HG02642 (cell line): ENCODE measurements around the gene LARGE1.

ENCODE experiments used
- ATAC-seq: cut with Tn5 transposase; IDR thresholded peaks from one replicate; pipeline ENCODE4 v1.9.1; 2021; ENCODE audit warnings: mild to moderate bottlenecking; ENCODE audit not compliant: unreplicated experiment, poor library complexity

LARGE1 gene

GRCh38 chr22:33639588-33640254 is 280.6 kb downstream of the LARGE1 start:
- no peak for ATAC-seq

DNA sequence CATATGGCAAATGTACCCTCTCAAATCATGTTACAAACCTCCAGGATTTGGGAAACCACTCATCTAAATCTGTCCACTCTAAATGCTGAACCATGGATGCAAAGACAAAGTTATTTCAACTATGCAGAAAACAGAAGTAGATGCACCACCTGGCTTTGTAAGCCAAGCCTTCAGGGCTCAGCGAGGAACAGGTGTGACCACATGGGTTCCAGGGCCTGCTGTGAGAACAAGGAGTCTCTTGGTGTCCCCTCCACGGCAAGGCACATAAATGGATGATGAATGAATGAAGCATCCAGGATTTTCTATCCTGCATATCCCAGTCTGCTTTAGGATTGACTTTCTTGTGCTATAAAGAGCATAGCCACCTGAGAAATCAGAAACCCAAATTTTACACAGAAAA is 284.5 kb downstream of the LARGE1 start:
- ATAC-seq, result no peak

GRCh38 chr22:33631777-33632176 is 288.5 kb downstream of the LARGE1 start:
- no peak for ATAC-seq

GRCh38 chr22:33625959-33626358 is 294.3 kb downstream of the LARGE1 start:
- no peak for ATAC-seq

GRCh38 chr22:33620085-33620484 is 300.2 kb downstream of the LARGE1 start:
- ATAC-seq, result no peak

DNA sequence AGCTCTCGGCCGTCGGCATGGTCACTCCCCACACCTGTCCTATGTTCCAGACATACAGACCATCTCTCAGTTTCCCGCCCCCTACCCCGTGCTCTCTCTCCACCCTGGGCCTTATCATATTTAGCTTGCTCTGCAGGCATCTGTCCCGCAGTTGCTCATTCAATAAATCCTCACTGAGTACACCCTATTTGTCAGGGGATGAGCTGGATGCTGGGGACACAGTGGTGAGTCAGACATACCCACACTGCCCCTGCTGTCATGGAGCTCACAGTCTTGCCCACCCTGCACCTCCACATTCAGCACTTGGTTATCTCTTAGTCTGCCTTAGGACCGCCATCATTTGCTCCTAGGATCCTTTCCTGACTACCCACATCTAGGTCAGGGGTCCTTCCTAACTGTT is 313.8 kb downstream of the LARGE1 start:
- no peak for ATAC-seq

DNA sequence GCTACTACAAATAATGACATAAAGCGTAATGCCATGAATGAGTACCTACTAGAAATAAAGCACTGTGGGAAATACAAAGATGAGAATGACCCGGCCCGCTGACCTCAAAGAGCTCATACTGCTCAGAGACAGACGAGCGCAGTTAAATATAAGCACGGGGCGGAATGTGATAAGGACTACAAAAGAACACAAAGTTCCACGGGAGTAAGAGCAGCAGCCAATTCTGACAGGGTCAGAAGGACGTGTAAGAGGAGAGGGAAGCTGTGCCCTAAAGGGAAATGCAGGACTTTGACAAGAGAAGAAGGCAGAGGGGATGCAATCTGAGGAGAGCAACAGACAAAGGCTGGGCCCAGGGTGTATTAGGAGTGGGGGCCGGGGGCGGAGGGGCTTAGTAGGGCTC is 314.6 kb downstream of the LARGE1 start:
- ATAC-seq, result no peak

DNA sequence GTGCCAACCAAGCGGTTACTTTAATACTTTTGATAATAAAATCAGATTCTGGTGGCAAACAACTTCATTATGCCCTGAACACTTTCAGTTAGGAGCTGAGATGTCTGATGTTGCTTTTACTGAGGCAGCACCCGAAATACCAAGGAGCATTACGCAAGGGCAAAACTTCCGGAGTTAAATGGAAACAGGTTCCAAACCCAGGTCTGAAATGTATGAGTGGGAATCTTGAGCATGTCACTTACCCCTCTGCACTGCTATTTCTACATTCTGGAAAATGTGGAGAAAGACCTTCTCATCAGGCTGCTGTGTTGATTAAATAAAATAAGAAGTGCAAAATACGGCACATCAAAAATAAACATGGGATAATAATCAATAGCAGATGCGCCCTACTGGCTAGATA is 315.1 kb downstream of the LARGE1 start:
- ATAC-seq, result no peak

DNA sequence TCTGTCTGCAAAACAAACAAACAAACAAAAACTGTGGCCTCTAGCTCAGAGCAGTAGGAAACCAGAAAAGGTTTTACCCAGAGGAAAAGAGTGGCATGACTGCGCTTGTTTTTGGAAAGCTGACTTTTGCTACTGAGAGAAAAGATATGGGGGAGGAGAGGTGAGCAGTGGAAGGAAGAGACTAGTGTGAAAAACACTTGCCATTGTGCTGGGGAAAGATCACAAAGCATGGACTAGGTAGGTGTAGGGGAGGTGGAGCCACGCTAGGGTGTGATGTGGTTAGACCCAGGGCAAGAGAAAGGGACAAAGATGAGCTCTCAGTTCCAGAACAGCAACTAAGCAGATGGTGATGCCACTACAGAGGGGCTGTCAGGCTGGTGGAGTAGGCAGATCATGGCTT is 319.2 kb downstream of the LARGE1 start:
- no peak for ATAC-seq

GRCh38 chr22:33600595-33600994 is 319.7 kb downstream of the LARGE1 start:
- no peak for ATAC-seq

- no peak for ATAC-seq
These were observed 320.2 kb downstream of the LARGE1 start for GRCh38 chr22:33600113-33600512.

DNA sequence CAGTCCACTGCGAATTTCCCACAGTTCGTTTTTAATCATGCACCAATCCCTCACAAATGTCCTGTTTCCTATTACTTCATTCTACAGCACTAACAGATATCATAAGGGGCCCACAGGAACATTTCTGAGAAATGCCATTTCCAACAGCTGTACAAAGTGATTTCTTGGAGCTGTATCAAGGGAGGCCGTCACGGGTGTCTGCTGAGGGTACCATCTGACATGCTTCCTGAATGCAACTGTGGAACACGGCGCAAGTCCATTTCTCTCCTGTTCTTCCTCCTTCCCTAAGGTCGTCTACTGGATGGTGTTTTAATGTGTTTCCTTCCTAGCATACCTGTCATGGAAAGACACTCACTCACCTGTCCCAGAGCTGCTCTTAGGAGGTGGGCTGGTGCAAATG is 320.7 kb downstream of the LARGE1 start:
- no peak for ATAC-seq

GRCh38 chr22:33598821-33599220 is 321.5 kb downstream of the LARGE1 start:
- no peak for ATAC-seq

- no peak for ATAC-seq
These were observed 322.8 kb downstream of the LARGE1 start for GRCh38 chr22:33597274-33597985.

DNA sequence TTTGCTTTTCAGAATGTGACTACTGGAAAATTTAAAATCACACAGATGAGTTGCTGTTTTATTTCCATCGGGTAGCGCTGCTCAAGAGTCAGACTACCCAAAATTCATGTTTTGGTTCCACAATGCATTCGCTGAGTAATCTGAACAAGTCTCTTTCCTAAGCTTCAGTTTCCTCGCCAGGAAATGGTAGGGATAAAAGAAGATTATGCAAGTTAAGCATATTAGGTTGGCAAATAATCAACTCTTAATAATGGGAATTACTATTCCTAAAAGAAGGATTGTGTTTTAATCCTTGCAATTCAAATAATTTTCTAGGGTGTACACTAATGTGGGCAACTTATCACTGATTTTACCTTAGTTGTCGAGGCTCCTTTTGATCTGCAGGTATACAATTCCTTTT is 326.5 kb downstream of the LARGE1 start:
- ATAC-seq, result no peak

- no peak for ATAC-seq
These were observed 328.3 kb downstream of the LARGE1 start for GRCh38 chr22:33591946-33592345.

GRCh38 chr22:33589297-33589696 is 331.0 kb downstream of the LARGE1 start:
- no peak for ATAC-seq

DNA sequence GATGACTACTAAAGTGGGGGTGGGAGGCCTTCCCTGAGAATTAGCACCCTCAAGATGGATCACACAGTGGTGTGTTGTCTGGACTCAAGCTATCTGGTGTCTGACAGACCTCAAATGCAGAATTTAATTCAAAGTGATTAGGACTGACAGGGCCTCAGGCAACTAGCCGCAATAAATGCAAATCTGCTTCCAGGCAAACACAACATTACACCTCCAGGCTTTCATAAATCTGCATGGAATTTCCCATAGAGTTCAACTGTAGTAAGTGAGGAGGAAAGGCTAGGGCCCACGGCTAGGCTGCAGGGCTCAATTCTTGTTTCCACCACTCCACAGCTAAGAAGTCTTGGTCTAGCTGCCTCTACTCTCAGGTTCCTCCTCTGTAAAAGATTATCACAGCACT is 331.4 kb downstream of the LARGE1 start:
- no peak for ATAC-seq

DNA sequence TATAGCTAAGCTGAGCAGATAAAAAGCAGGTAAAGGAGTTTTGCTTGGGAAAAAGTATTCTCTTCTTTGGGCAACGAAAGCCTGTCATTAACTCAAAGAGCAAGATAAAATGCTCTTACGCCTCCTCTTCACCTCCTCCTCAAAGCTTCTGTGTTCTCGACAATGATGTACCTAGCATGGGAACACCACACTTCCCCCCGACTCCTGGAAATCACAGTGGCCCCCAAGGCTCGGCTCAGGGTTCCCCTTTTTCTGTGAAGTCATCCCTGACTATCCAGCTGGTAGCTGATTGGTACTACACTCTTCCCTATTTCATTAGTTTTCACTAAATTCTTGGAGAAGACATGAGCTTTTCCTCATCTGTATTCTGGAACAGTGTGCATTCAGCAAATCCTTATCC is 336.1 kb downstream of the LARGE1 start:
- ATAC-seq, result no peak

DNA sequence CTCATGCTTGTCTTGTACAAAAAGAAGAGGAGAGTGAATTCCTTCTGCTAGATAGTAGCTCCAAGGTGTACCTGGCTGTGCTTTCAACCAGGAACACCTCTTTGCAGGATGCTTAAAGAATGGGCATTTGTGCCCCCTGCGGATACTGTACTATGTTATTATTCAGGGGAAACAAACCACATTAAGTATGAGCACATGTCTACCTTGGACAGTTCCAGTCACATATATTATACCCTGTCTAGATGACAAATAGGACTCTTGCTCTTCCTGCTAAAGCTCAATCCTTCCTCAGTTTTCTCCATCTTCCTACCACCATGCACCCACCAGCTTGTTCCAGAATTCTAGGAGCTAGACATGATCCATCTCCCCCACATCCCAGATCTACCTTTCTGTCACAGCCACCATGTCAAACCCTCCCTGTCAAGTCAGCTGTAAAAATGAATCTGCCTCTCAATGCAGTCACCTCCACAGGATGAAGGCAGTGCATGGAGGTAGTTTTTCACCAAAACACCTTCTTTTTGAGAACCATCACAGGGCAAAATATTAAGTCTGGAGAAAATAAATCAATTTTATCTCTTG is 337.4 kb downstream of the LARGE1 start:
- ATAC-seq, result no peak

DNA sequence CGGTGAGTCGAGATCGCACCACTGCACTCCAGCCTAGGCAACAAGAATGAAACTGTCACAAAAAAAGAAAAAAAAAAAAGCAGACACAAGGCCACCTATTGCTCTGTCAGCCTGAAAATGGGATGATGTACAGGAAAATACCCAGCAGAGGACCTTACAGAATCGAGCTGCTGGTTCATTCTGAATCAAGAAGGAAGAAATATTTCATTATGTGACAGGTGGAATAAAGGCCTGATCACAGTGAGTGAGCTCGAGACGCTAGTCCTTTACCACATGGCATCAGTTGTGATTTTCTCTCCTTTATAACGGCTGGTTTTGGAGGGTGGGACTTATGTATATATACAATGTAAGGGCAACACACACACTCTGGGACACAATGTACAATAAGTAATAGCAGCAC is 340.0 kb downstream of the LARGE1 start:
- ATAC-seq, result no peak
